Choroid plexus epithelial cell (primary cell): Measurements from ENCODE around the gene OTOP1.
"Not testable (repeated sequence)": the region's sequence is repeated elsewhere in the genome, so short reads cannot be mapped to it uniquely, and the experiment has no call there.

Experiments
- DNase-seq: peaks from one replicate; pipeline ENCODE4 v3.0.0-alpha.2; 2010; ENCODE audit warnings: low read depth
- H3K4me3 ChIP-seq: 2 replicates; pipeline ENCODE4 v1.5.1; 2011; ENCODE audit warnings: low read depth, mild to moderate bottlenecking, control low read depth, low read length, moderate library complexity
- TF ChIP-seq, protein P1 (sequence below): conservative IDR thresholded peaks from 2 replicates; pipeline ENCODE4 v1.5.1; 2011; ENCODE audit warnings: low read depth, mild to moderate bottlenecking, control low read depth, inconsistent platforms, low read length, moderate library complexity

Gene OTOP1

DNA sequence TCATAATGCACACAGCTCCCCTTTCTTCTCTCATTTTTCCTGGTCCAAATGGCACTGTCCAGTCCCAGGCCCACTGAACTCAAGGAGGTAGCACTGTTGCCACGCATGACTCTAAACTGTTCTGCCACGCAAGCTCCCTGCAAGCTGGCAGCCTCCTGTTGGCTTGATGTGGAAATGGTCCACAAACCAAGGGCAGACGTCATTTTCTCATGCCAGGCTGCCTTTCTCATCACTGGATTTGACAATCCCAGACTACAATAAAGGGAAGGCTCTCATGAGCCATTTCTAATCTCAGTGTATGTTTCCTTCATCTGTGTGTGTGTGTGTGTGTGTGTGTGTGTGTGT, 22.4 kb downstream of the OTOP1 start:
- H3K4me3 ChIP-seq, result no peak overlapping the region
- DNase-seq, result no peak
- TF ChIP-seq, protein P1, sequence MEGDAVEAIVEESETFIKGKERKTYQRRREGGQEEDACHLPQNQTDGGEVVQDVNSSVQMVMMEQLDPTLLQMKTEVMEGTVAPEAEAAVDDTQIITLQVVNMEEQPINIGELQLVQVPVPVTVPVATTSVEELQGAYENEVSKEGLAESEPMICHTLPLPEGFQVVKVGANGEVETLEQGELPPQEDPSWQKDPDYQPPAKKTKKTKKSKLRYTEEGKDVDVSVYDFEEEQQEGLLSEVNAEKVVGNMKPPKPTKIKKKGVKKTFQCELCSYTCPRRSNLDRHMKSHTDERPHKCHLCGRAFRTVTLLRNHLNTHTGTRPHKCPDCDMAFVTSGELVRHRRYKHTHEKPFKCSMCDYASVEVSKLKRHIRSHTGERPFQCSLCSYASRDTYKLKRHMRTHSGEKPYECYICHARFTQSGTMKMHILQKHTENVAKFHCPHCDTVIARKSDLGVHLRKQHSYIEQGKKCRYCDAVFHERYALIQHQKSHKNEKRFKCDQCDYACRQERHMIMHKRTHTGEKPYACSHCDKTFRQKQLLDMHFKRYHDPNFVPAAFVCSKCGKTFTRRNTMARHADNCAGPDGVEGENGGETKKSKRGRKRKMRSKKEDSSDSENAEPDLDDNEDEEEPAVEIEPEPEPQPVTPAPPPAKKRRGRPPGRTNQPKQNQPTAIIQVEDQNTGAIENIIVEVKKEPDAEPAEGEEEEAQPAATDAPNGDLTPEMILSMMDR, result no peak

DNA sequence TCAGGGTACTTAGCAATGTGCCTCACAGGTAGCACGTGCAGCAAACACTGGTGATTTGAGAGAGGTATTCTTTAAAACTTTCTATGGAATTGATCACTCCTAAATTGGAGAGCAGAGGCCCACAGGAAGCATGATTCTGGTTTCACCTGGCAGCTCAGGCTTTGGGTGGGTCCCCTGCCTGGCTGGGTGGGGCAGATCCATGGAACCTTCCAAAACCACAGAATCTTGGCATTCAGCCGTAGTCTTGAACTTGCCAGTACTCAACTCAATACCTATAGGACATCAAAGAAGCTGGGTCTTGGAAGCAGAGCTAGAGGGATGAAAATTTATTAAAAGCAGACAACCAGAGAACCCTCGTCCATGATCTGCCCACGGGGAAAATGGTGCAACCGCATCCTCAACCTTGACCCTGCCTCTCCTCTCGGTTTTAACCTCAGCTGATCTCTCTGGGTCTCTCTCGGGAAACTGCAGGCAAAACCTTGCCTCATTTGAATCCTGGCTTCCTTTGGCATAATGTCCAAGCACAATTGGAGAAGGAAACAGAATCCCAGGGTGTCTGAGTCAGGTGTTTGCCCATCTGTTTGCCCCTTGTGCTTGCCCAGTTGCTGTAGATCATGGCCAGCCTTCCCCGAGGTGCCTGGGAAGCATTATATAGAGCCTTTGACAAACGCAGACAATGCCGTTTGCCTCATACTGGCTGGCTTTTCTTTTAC, 22.9 kb downstream of the OTOP1 start:
- TF ChIP-seq, protein P1, result no peak
- no peak for DNase-seq

DNA sequence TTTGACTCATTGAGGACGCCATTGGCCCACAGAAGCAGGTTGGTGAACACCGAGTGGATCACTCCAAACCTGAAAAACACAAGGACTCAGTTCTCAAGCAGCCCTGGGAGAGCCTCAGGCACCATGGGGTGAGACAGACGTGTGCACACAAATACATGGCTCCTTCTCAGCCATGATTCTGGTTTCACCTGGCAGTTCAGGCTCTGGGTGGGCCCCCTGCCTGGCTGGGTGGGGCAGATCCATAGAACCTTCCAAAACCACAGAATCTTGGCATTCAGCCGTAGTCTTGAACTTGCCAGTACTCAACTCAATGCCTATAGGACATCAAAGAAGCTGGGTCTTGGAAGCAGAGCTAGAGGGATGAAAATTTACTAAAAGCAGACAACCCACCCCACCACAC, 24.2 kb downstream of the OTOP1 start:
- no peak for DNase-seq
- no peak overlapping the region for H3K4me3 ChIP-seq
- TF ChIP-seq, protein P1, result no peak

More for the DNA sequence above, 22.9 kb downstream of the OTOP1 start:
- H3K4me3 ChIP-seq, result no peak overlapping the region

GRCh38 chr4:4200624-4201023, 26.1 kb downstream of the OTOP1 start:
- DNase-seq, result peak; percentile 14
- H3K4me3 ChIP-seq, result no peak overlapping the region
- TF ChIP-seq, protein P1, result no peak

DNA sequence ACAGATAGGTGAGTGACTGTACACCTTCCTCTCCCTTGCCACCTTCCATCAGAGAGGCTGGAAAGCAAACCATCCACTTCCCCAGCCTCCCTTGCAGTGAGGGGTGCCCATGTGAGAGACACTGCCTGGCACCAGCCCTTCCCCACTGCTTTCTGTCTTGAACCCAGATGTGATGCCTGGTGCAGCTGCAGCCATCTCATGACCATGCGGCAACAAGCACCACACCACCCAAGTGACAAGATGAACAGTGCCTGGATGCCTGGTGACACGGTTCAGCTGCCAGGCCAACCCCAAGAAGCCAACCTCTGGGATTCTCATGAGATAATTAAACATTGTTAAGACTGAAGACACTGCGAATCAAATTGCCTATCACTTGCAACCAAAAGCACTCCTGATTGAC, 31.4 kb downstream of the OTOP1 start:
- TF ChIP-seq, protein P1, result no peak
- H3K4me3 ChIP-seq, result no peak overlapping the region
- DNase-seq, result no peak

DNA sequence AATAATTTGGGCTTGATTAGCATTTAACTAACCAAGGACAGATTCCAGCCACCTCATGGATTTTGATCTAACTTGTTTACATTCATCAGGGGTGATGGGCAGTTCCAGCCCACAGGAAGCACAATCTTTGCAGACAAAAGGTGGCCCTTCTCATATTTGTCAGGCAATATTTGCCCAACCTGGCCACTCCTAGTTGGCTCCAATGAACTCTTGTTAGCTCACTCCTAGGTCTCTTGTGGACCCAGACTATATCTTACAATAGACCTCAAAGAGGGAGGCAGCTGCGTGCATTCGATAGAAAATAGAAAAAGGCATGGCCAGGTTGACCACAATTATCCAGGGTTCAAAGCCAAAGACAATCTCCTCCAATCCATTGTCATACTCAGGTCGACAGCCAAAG, 38.2 kb downstream of the OTOP1 start:
- H3K4me3 ChIP-seq, result not testable (repeated sequence)

DNA sequence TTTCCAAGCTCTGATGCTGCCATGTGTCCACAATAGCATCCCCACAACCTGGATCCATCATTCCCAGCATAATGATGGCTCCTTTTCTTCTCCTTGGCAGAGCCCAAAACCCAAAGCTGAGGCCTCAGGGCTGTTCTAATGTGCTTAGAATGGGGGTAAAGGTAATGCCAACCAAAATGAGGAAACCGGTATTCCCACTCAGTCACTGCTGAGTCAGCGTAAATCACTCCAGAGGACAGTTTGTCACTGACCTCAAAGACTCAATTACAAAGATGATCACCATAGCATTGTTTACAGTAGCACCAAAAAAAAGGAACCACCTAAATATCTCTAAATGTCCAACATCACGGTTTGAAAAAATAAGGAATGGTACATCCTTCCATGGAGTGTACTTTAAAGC, 41.2 kb downstream of the OTOP1 start:
- DNase-seq, result no peak
- TF ChIP-seq, protein P1, result no peak
- H3K4me3 ChIP-seq, result no peak overlapping the region

More for the DNA sequence above, 38.2 kb downstream of the OTOP1 start:
- DNase-seq, result not testable (repeated sequence)
